Measurements from ENCODE around the gene CLCF1.

Gene CLCF1
- total RNA-seq: 5.0 to 9.0 (median 7.7) reads per million in 3 donors

DNA sequence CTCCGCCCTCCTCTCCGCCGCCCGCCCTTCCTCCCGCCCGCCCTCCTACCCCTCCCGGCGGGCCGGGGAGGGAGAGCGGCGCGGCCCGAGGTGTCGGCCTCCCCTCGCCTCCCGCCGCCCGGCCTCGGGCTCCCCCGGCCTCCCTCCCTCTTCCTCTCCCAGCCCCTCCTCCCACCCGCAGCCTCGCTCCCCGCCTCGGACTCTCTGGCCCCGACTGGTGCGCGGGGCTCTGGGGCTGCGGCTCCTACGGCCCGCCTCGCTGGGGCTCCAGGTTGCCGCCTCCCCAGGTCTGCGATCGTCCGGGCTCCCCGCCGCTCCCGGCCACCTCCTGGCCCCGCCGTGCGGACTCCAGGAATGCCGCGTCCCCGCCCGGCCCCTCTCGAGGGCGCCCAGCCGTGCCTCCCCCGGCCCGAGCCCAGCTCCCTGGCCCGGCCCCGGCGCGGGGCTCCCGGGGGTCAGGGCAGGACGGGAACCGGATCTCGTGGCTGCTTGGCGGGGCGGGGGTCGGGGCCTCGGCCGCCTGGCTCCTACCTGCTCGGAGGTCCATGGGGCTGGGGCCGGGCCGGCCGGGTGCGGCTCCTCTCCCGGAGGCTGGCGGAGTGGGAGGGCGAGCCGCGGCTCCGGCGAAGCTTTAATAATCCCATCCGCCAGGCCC is at the start of gene CLCF1:
CLCF1 (minus strand) TSS at position 606 of the 655 bp plus-strand sequence; CDS start at position 547, 59 bp downstream.
- no peaks in the 10 kb centered on the region for H3K36me3 ChIP-seq (ENCODE audit: control insufficient read depth, insufficient read depth, low read length)
- peaks cover 58% of the 10 kb centered on the region for H3K4me1 ChIP-seq (ENCODE audit: control insufficient read depth, insufficient read depth, low read length, poor library complexity, severe bottlenecking)

GRCh38 chr11:67422891-67423290 is 49.5 kb upstream of the CLCF1 start:
- no peaks in the 10 kb centered on the region for H3K27me3 ChIP-seq (replicated peaks; ENCODE audit: control insufficient read depth, insufficient read depth, low read length, poor library complexity, severe bottlenecking)
- peaks cover 39% of the 10 kb centered on the region for H3K4me1 ChIP-seq (ENCODE audit: control insufficient read depth, insufficient read depth, low read length, poor library complexity, severe bottlenecking)
- no peak overlapping the region for H3K4me3 ChIP-seq (ENCODE audit: insufficient read depth, low read depth, low read length, poor library complexity, severe bottlenecking)
- DNase-seq: no peak
- no peaks in the 10 kb centered on the region for H3K9me3 ChIP-seq (ENCODE audit: control insufficient read depth, low read length)
- no peak overlapping the region for H3K27ac ChIP-seq (ENCODE audit: insufficient read depth, low read length, poor library complexity, severe bottlenecking)
- H3K36me3 ChIP-seq (ENCODE audit: control insufficient read depth, insufficient read depth, low read length): no peaks in the 10 kb centered on the region

More for the DNA sequence above, at the start of gene CLCF1:
- H3K4me3 ChIP-seq (ENCODE audit: insufficient read depth, low read depth, low read length, poor library complexity, severe bottlenecking): peak within 1 kb of the TSS; percentile 76
- peak within 1 kb of the TSS; percentile 82 for H3K27ac ChIP-seq (ENCODE audit: insufficient read depth, low read length, poor library complexity, severe bottlenecking)
- DNase-seq: no peak
- no peaks in the 10 kb centered on the region for H3K9me3 ChIP-seq (ENCODE audit: control insufficient read depth, low read length)
- no peaks in the 10 kb centered on the region for H3K27me3 ChIP-seq (replicated peaks; ENCODE audit: control insufficient read depth, insufficient read depth, low read length, poor library complexity, severe bottlenecking)

- H3K27ac ChIP-seq (ENCODE audit: insufficient read depth, low read length, poor library complexity, severe bottlenecking): peak overlapping the region; percentile 68
These were observed 48.1 kb upstream of the CLCF1 start for GRCh38 chr11:67421430-67422031.

GRCh38 chr11:67420646-67421429 is 47.4 kb upstream of the CLCF1 start:
- Histone ChIP-seq H3K27ac (ENCODE audit: insufficient read depth, low read length, poor library complexity, severe bottlenecking) (peak overlapping the region; percentile 68), H3K4me1 (ENCODE audit: control insufficient read depth, insufficient read depth, low read length, poor library complexity, severe bottlenecking) (peaks cover 52% of the 10 kb centered on the region), H3K4me3 (ENCODE audit: insufficient read depth, low read depth, low read length, poor library complexity, severe bottlenecking) (peak overlapping the region; percentile 53), H3K9me3 (ENCODE audit: control insufficient read depth, low read length) (no peaks in the 10 kb centered on the region), H3K36me3 (ENCODE audit: control insufficient read depth, insufficient read depth, low read length) (no peaks in the 10 kb centered on the region), H3K27me3 (replicated peaks; ENCODE audit: control insufficient read depth, insufficient read depth, low read length, poor library complexity, severe bottlenecking) (no peaks in the 10 kb centered on the region)
- peak; percentile 96 to 98 (median 97) for DNase-seq

More at GRCh38 chr11:67421430-67422031, 48.1 kb upstream of the CLCF1 start:
- Histone ChIP-seq H3K4me1 (ENCODE audit: control insufficient read depth, insufficient read depth, low read length, poor library complexity, severe bottlenecking) (peaks cover 45% of the 10 kb centered on the region), H3K27me3 (replicated peaks; ENCODE audit: control insufficient read depth, insufficient read depth, low read length, poor library complexity, severe bottlenecking) (no peaks in the 10 kb centered on the region), H3K9me3 (ENCODE audit: control insufficient read depth, low read length) (no peaks in the 10 kb centered on the region), H3K36me3 (ENCODE audit: control insufficient read depth, insufficient read depth, low read length) (no peaks in the 10 kb centered on the region), H3K4me3 (ENCODE audit: insufficient read depth, low read depth, low read length, poor library complexity, severe bottlenecking) (no peak overlapping the region)
- DNase-seq: no peak

DNA sequence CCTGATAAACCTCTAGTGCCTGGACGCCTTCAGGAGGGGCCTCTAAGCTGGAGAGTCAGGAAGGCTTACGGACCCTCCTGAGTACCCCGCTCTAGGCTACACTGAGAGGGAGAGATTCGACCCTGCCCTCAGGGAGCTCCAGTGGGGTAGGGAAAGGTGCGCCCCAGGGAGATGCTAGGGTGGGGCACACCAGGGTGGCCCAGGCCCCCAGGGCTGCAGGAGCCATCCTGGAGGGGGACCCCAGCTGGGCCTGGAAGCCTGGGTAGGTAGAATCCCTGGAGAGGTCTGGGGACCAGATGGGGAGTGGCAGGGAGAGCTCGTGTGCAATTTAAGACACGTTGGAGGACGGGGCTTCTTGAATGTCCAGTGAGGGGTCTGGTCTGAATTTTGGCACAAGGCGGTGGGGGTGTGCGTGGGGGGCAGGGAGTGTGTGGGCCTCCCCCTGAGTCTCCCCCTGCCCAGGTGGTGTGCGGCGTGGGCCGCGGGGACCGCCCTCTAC is 46.8 kb upstream of the CLCF1 start:
- Histone ChIP-seq H3K4me1 (ENCODE audit: control insufficient read depth, insufficient read depth, low read length, poor library complexity, severe bottlenecking) (peaks cover 55% of the 10 kb centered on the region), H3K4me3 (ENCODE audit: insufficient read depth, low read depth, low read length, poor library complexity, severe bottlenecking) (peak overlapping the region; percentile 53), H3K36me3 (ENCODE audit: control insufficient read depth, insufficient read depth, low read length) (no peaks in the 10 kb centered on the region), H3K27ac (ENCODE audit: insufficient read depth, low read length, poor library complexity, severe bottlenecking) (peak overlapping the region; percentile 68), H3K9me3 (ENCODE audit: control insufficient read depth, low read length) (no peaks in the 10 kb centered on the region), H3K27me3 (replicated peaks; ENCODE audit: control insufficient read depth, insufficient read depth, low read length, poor library complexity, severe bottlenecking) (no peaks in the 10 kb centered on the region)
- no peak for DNase-seq

DNA sequence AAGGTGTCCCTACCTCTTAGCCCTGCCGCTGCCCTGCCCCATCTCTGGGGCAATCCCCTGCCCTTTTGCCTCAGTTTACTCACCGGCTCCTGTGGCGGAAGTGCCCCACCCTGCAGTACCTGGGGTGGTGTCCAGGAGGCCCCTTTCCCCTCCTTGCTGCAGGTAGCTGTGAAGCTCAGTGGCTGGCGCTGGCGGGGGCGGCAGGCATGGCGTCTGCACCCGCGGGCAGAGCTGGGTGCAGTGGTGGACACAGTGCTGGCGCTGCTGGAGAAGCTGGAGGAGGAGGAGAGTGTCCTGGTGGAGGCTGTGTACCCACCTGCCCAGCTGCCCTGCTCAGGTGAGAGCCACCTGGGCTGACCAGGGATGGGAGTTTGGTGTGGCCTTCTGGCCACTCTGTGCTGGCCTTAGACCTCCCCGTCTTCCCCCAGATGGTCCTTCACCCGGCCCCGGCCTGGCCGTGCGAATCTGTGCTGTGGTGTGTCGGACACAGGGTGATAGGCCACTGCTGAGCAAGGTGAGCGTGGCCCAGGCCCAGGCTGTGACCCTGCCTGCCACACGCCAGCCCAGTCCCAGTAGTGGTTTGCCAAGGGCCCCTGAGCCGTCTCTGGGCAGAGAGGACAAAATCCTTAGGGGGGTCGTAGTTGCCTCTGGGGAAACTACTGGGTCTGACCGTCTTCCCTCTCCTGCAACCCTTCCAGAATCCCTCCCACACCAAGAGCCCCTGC is 46.1 kb upstream of the CLCF1 start:
- no peaks in the 10 kb centered on the region for H3K9me3 ChIP-seq (ENCODE audit: control insufficient read depth, low read length)
- no peak for DNase-seq
- H3K27me3 ChIP-seq (replicated peaks; ENCODE audit: control insufficient read depth, insufficient read depth, low read length, poor library complexity, severe bottlenecking): no peaks in the 10 kb centered on the region
- no peaks in the 10 kb centered on the region for H3K36me3 ChIP-seq (ENCODE audit: control insufficient read depth, insufficient read depth, low read length)
- H3K4me1 ChIP-seq (ENCODE audit: control insufficient read depth, insufficient read depth, low read length, poor library complexity, severe bottlenecking): peaks cover 62% of the 10 kb centered on the region
- H3K27ac ChIP-seq (ENCODE audit: insufficient read depth, low read length, poor library complexity, severe bottlenecking): peak overlapping the region; percentile 68
- H3K4me3 ChIP-seq (ENCODE audit: insufficient read depth, low read depth, low read length, poor library complexity, severe bottlenecking): peak overlapping the region; percentile 53

GRCh38 chr11:67418476-67419281 is 45.3 kb upstream of the CLCF1 start:
- peak overlapping the region; percentile 78 for H3K27ac ChIP-seq (ENCODE audit: insufficient read depth, low read length, poor library complexity, severe bottlenecking)
- H3K4me1 ChIP-seq (ENCODE audit: control insufficient read depth, insufficient read depth, low read length, poor library complexity, severe bottlenecking): peaks cover 64% of the 10 kb centered on the region
- no peaks in the 10 kb centered on the region for H3K9me3 ChIP-seq (ENCODE audit: control insufficient read depth, low read length)
- DNase-seq: no peak
- no peaks in the 10 kb centered on the region for H3K36me3 ChIP-seq (ENCODE audit: control insufficient read depth, insufficient read depth, low read length)
- H3K4me3 ChIP-seq (ENCODE audit: insufficient read depth, low read depth, low read length, poor library complexity, severe bottlenecking): peak overlapping the region; percentile 53
- no peaks in the 10 kb centered on the region for H3K27me3 ChIP-seq (replicated peaks; ENCODE audit: control insufficient read depth, insufficient read depth, low read length, poor library complexity, severe bottlenecking)

- peak overlapping the region; percentile 31 for H3K4me3 ChIP-seq (ENCODE audit: insufficient read depth, low read depth, low read length, poor library complexity, severe bottlenecking)
- H3K9me3 ChIP-seq (ENCODE audit: control insufficient read depth, low read length): no peaks in the 10 kb centered on the region
- no peaks in the 10 kb centered on the region for H3K27me3 ChIP-seq (replicated peaks; ENCODE audit: control insufficient read depth, insufficient read depth, low read length, poor library complexity, severe bottlenecking)
- H3K27ac ChIP-seq (ENCODE audit: insufficient read depth, low read length, poor library complexity, severe bottlenecking): peak overlapping the region; percentile 78
- peaks cover 77% of the 10 kb centered on the region for H3K4me1 ChIP-seq (ENCODE audit: control insufficient read depth, insufficient read depth, low read length, poor library complexity, severe bottlenecking)
- DNase-seq: no peak
- H3K36me3 ChIP-seq (ENCODE audit: control insufficient read depth, insufficient read depth, low read length): no peaks in the 10 kb centered on the region
These were observed 44.0 kb upstream of the CLCF1 start for GRCh38 chr11:67417425-67417824.
